Endodermal cell (in vitro differentiated cells): ENCODE measurements around the gene PRKCD. TPM values are rescaled to one million over a fixed set of nuclear protein-coding genes. Genes with fewer than 3 reads are reported as not detected.

ENCODE experiments used
- DNase-seq: peaks from one replicate; pipeline ENCODE4 v3.0.0-alpha.2; 2017
- H3K27ac ChIP-seq: 2 replicates; pipeline ENCODE4 v1.5.1; 2013; ENCODE audit warnings: mild to moderate bottlenecking, low read depth, low read length, moderate library complexity
- H3K27me3 ChIP-seq: 2 replicates; pipeline ENCODE4 v1.6.1; 2013; ENCODE audit warnings: mild to moderate bottlenecking, low read length, moderate library complexity; ENCODE audit not compliant: insufficient read depth, control insufficient read depth, poor library complexity, severe bottlenecking
- H3K36me3 ChIP-seq: 2 replicates; pipeline ENCODE4 v1.7.0; 2013; ENCODE audit warnings: mild to moderate bottlenecking, low read length, moderate library complexity; ENCODE audit not compliant: control insufficient read depth, insufficient read depth
- H3K4me1 ChIP-seq: one replicate; pipeline ENCODE4 v1.7.0; 2013; ENCODE audit warnings: low read length; ENCODE audit not compliant: control insufficient read depth, insufficient read depth
- H3K4me3 ChIP-seq: 2 replicates; pipeline ENCODE4 v1.5.1; 2013; ENCODE audit warnings: mild to moderate bottlenecking, low read length, moderate library complexity
- H3K9ac ChIP-seq: 2 replicates; pipeline ENCODE4 v1.6.1; 2013; ENCODE audit warnings: mild to moderate bottlenecking, low read length, moderate library complexity; ENCODE audit not compliant: poor library complexity, severe bottlenecking; ENCODE audit errors: extremely low read depth
- H3K9me3 ChIP-seq: 2 replicates; pipeline ENCODE4 v1.6.1; 2013; ENCODE audit warnings: mild to moderate bottlenecking, low read length, moderate library complexity; ENCODE audit not compliant: control insufficient read depth
- H3K27ac Mint-ChIP-seq: 2 replicates; pipeline ENCODE4 v1.8.0; 2020; ENCODE audit warnings: mixed read lengths
- H3K27me3 Mint-ChIP-seq: 2 replicates; pipeline ENCODE4 v1.8.0; 2021; ENCODE audit warnings: mild to moderate bottlenecking, mixed read lengths; ENCODE audit not compliant: insufficient read depth
- H3K36me3 Mint-ChIP-seq: 2 replicates; pipeline ENCODE4 v1.8.0; 2020; ENCODE audit warnings: low read depth, mixed read lengths
- H3K4me1 Mint-ChIP-seq: 2 replicates; pipeline ENCODE4 v1.8.0; 2020; ENCODE audit warnings: mixed read lengths
- H3K4me3 Mint-ChIP-seq: 2 replicates; pipeline ENCODE4 v1.8.0; 2020; ENCODE audit warnings: mild to moderate bottlenecking, moderate library complexity, mixed read lengths
- H3K9me3 Mint-ChIP-seq: 2 replicates; pipeline ENCODE4 v1.8.0; 2020; ENCODE audit warnings: mild to moderate bottlenecking, mixed read lengths
- CTCF ChIP-seq: fragments of 200-600 bp; sonication (generic); conservative IDR thresholded peaks from 2 replicates; pipeline ENCODE4 v1.5.0; 2021; ENCODE audit warnings: antibody characterized with exemption, mild to moderate bottlenecking
- WGBS, 2 experiments: methylation state at CpG; one replicate each; pipeline versions ENCODE4 v1.1.5 to v1.1.7; 2013; ENCODE audit warnings: missing lambda C conversion rate in 2 of 2, mixed read lengths in 1 of 2; ENCODE audit not compliant: insufficient coverage in 1 of 2, insufficient read length in 1 of 2; 5-methylcytosine and 5-hydroxymethylcytosine counted together
- total RNA-seq, 2 donors: library from RNA; stranded (reverse); fragmentation: NEBNext Ultra II Directional in 1 of 2; extraction: Animal tissue kit (Norgen Biotek cat#: 25700) in 1 of 2; gene quantifications; 2 replicates in 1 of 2; 3 replicates in 1 of 2; pipeline ENCODE4 v1.2.1, GENCODE V29; 2021

The PRKCD gene
- total RNA-seq, 2 donors from 2014 or later, result 19.9 to 26.6 TPM

- Mint-ChIP-seq H3K27me3 (no peaks in the 10 kb centered on the region), H3K4me1 (peaks cover 18% of the 10 kb centered on the region), H3K4me3 (no peak overlapping the region), H3K9me3 (no peaks in the 10 kb centered on the region), H3K36me3 (peaks cover 60% of the 10 kb centered on the region), H3K27ac (no peak overlapping the region)
- Histone ChIP-seq H3K4me1 (peaks cover 4% of the 10 kb centered on the region), H3K27me3 (no peaks in the 10 kb centered on the region), H3K27ac (no peak overlapping the region), H3K9ac (no peak overlapping the region), H3K9me3 (no peaks in the 10 kb centered on the region), H3K36me3 (peaks cover 52% of the 10 kb centered on the region), H3K4me3 (no peak overlapping the region)
- TF ChIP-seq CTCF, result no peak
- 93 to 95% methylated on average over 6 to 28 of the region's 28 CpGs for WGBS, 2 experiments
- DNase-seq, result no peak
Measured at GRCh38 chr3:53240989-53241972, 80.3 kb downstream of the PRKCD start.

DNA sequence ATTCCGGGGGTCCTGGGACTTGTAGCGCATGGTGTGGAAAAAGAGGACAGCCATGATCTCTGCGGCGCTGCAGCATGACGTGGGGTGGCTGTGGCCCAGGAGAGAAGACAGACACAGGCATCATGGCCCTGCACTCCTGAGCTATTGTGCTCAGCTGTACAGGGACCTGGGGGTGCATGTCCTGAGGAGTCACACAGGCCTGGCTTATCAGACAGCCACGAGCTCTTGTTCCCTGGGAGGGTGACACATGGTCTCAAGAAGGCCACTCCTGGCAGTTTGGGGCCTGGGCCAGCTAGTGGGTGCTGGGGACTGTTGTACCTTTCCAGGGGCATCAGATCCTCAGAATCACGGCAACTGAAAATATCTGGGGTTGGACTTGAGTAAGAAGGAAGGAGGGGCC is 81.1 kb downstream of the PRKCD start:
- Mint-ChIP-seq H3K36me3 (peaks cover 56% of the 10 kb centered on the region), H3K27ac (peak overlapping the region; percentile 88)
- H3K36me3 ChIP-seq, result peaks cover 46% of the 10 kb centered on the region

More for the DNA sequence above, 81.1 kb downstream of the PRKCD start:
- H3K27me3 ChIP-seq, result no peaks in the 10 kb centered on the region
- no peaks in the 10 kb centered on the region for H3K9me3 ChIP-seq
- Mint-ChIP-seq H3K9me3 (no peaks in the 10 kb centered on the region), H3K27me3 (no peaks in the 10 kb centered on the region), H3K4me1 (peaks cover 18% of the 10 kb centered on the region), H3K4me3 (no peak overlapping the region)
- no peak overlapping the region for H3K4me3 ChIP-seq
- peaks cover 4% of the 10 kb centered on the region for H3K4me1 ChIP-seq
- no peak overlapping the region for H3K27ac ChIP-seq
- 96 to 100% methylated on average over 5 to 7 of the region's 7 CpGs for WGBS, 2 experiments
- H3K9ac ChIP-seq, result no peak overlapping the region
- no peak for TF ChIP-seq CTCF
- DNase-seq, result no peak

Other genes with a start within 250 kb of the PRKCD start
- gene SFMBT1, start 115.1 kb upstream of the PRKCD start, total RNA-seq, result 10 to 100 TPM in 1 of 2 donors, 1 to 10 TPM in 1; 6.9 to 10.3 TPM
- 10 to 100 TPM; 29.3 to 35.2 TPM for gene RFT1, start 30.8 kb upstream of the PRKCD start, total RNA-seq
- gene TKT, start 94.8 kb downstream of the PRKCD start, total RNA-seq, result 100 to 1,000 TPM; 373 to 472 TPM
- gene DCP1A, start 186.3 kb downstream of the PRKCD start, total RNA-seq, result 10 to 100 TPM; 26.8 to 36.3 TPM